Islet precursor cell (in vitro differentiated cells): Measurements from ENCODE around the gene BICD1.

ENCODE experiments used
- DNase-seq: peaks from one replicate; pipeline ENCODE4 v3.0.0-alpha.2; 2018

BICD1 gene

GRCh38 chr12:32285489-32285888 lies 178.8 kb downstream of the BICD1 start:
- no peak for DNase-seq

GRCh38 chr12:32290411-32290810 lies 183.8 kb downstream of the BICD1 start:
- DNase-seq: peak; percentile 85

- no peak for DNase-seq
Measured at GRCh38 chr12:32292151-32292550, 185.5 kb downstream of the BICD1 start.

GRCh38 chr12:32293808-32294419 lies 187.3 kb downstream of the BICD1 start:
- no peak for DNase-seq

GRCh38 chr12:32296567-32296966 lies 189.9 kb downstream of the BICD1 start:
- DNase-seq: no peak

GRCh38 chr12:32298917-32299316 lies 192.3 kb downstream of the BICD1 start:
- DNase-seq: no peak

GRCh38 chr12:32301216-32301615 lies 194.6 kb downstream of the BICD1 start:
- DNase-seq: no peak

GRCh38 chr12:32302218-32303173 lies 195.8 kb downstream of the BICD1 start:
- peak; percentile 80 for DNase-seq

- no peak for DNase-seq
Measured at GRCh38 chr12:32303174-32303549, 196.5 kb downstream of the BICD1 start.

GRCh38 chr12:32305163-32305562 lies 198.5 kb downstream of the BICD1 start:
- no peak for DNase-seq

GRCh38 chr12:32307326-32307725 lies 200.7 kb downstream of the BICD1 start:
- DNase-seq: no peak

GRCh38 chr12:32309811-32310736 lies 203.4 kb downstream of the BICD1 start:
- DNase-seq: no peak

GRCh38 chr12:32312049-32312670 lies 205.5 kb downstream of the BICD1 start:
- no peak for DNase-seq

- no peak for DNase-seq
Measured at GRCh38 chr12:32322354-32322753, 215.7 kb downstream of the BICD1 start.

GRCh38 chr12:32331133-32331532 lies 224.5 kb downstream of the BICD1 start:
- no peak for DNase-seq

GRCh38 chr12:32332446-32332845 lies 225.8 kb downstream of the BICD1 start:
- DNase-seq: no peak

GRCh38 chr12:32334371-32334777 lies 227.7 kb downstream of the BICD1 start:
- no peak for DNase-seq

- no peak for DNase-seq
Measured at GRCh38 chr12:32336261-32336660, 229.6 kb downstream of the BICD1 start.

- no peak for DNase-seq
Measured at GRCh38 chr12:32343496-32343895, 236.8 kb downstream of the BICD1 start.

GRCh38 chr12:32344047-32344446 lies 237.4 kb downstream of the BICD1 start:
- no peak for DNase-seq

- DNase-seq: no peak
Measured at GRCh38 chr12:32353540-32353939, 246.9 kb downstream of the BICD1 start.

- no peak for DNase-seq
Measured at GRCh38 chr12:32357601-32358249, 251.1 kb downstream of the BICD1 start.
